IMR-90 (cell line): ENCODE data around the gene NKIRAS1. TPM values are rescaled to one million over a fixed set of nuclear protein-coding genes. Genes with fewer than 3 reads are reported as not detected.

Experiments used
- ATAC-seq: fragments of 200-7000 bp; cut with Tn5 transposase; 2 replicates; pipeline ENCODE4 v1.9.1; 2020; ENCODE audit warnings: low read depth, mild to moderate bottlenecking, moderate library complexity
- BruUV-seq: library from RNA; stranded (reverse); fragments of 400-500 nt; replicated peaks from 2 replicates; lab custom pipeline; 2021; lab: Mats Ljungman, UMichigan
- CTCF ChIA-PET: fragments of 300-600 bp; formaldehyde crosslinking; extraction: SDS; loops from one replicate; lab custom pipeline; 2021; ENCODE audit warnings: antibody characterized with exemption; lab: Yijun Ruan, JAX
- POLR2A ChIA-PET: fragments of 300-600 bp; sonication (Branson Sonifier 250); formaldehyde crosslinking; loops from one replicate; lab custom pipeline; 2022; ENCODE audit warnings: antibody characterized with exemption; ENCODE audit not compliant: unreplicated experiment; lab: Charles Lee
- DNase-seq: peaks from one replicate; pipeline ENCODE4 v3.0.0; 2013
- H2AFZ ChIP-seq: replicated peaks from 2 replicates; pipeline ENCODE3; 2013; ENCODE audit warnings: low read length, mild to moderate bottlenecking; ENCODE audit not compliant: poor library complexity
- H2AK5ac ChIP-seq: 2 replicates; pipeline ENCODE4 v1.6.1; 2013; ENCODE audit warnings: low read depth, low read length, inconsistent platforms
- H2AK9ac ChIP-seq: replicated peaks from 2 replicates; pipeline ENCODE3; 2013; ENCODE audit warnings: mild to moderate bottlenecking, low read depth, low read length, moderate library complexity; ENCODE audit not compliant: poor library complexity
- H2BK120ac ChIP-seq: 2 replicates; pipeline ENCODE4 v1.6.1; 2013; ENCODE audit warnings: low read depth, low read length, inconsistent platforms
- H2BK15ac ChIP-seq: 3 replicates; pipeline ENCODE4 v1.6.1; 2013; ENCODE audit warnings: low read depth, low read length, inconsistent platforms
- H2BK20ac ChIP-seq: 2 replicates; pipeline ENCODE4 v1.6.1; 2013; ENCODE audit warnings: low read depth, mild to moderate bottlenecking, inconsistent platforms, low read length, moderate library complexity
- H2BK5ac ChIP-seq: 2 replicates; pipeline ENCODE4 v1.6.1; 2013; ENCODE audit warnings: mild to moderate bottlenecking, low read depth, low read length, inconsistent platforms; ENCODE audit not compliant: poor library complexity, severe bottlenecking
- H3K14ac ChIP-seq: replicated peaks from 2 replicates; pipeline ENCODE4 v1.6.1; 2013; ENCODE audit warnings: low read depth, low read length, inconsistent platforms
- H3K18ac ChIP-seq: 2 replicates; pipeline ENCODE4 v1.6.1; 2013; ENCODE audit warnings: low read depth, low read length, control low read depth
- H3K23ac ChIP-seq: 2 replicates; pipeline ENCODE4 v1.6.1; 2013; ENCODE audit warnings: low read depth, low read length, inconsistent platforms
- H3K27ac ChIP-seq: 2 replicates; pipeline ENCODE4 v1.5.1; 2013; ENCODE audit warnings: mild to moderate bottlenecking, control low read depth, low read length; ENCODE audit not compliant: insufficient read depth
- H3K27me3 ChIP-seq: 2 replicates; pipeline ENCODE4 v1.6.1; 2013; ENCODE audit warnings: low read length; ENCODE audit not compliant: control insufficient read depth, insufficient read depth
- H3K36me3 ChIP-seq: 2 replicates; pipeline ENCODE4 v1.6.1; 2013; ENCODE audit warnings: low read length, mixed read lengths; ENCODE audit not compliant: control insufficient read depth, insufficient read depth
- H3K4ac ChIP-seq: 2 replicates; pipeline ENCODE4 v1.6.1; 2013; ENCODE audit warnings: low read depth, low read length, inconsistent platforms
- H3K4me1 ChIP-seq: 2 replicates; pipeline ENCODE4 v1.6.1; 2013; ENCODE audit warnings: low read length, mixed read lengths; ENCODE audit not compliant: control insufficient read depth, insufficient read depth
- H3K4me2 ChIP-seq: 2 replicates; pipeline ENCODE4 v1.6.1; 2013; ENCODE audit warnings: low read depth, mild to moderate bottlenecking, control low read depth, low read length, moderate library complexity
- H3K4me3 ChIP-seq: 2 replicates; pipeline ENCODE4 v1.5.1; 2013; ENCODE audit warnings: low read depth, mild to moderate bottlenecking, control low read depth, low read length, moderate library complexity; ENCODE audit not compliant: insufficient read depth
- H3K56ac ChIP-seq: 2 replicates; pipeline ENCODE4 v1.6.1; 2013; ENCODE audit warnings: low read length, inconsistent platforms; ENCODE audit not compliant: insufficient read depth; ENCODE audit errors: extremely low read depth
- H3K79me1 ChIP-seq, 2 experiments: 2 replicates each; pipeline ENCODE4 v1.6.1; 2013; ENCODE audit warnings: low read length in 2 of 2, inconsistent platforms in 1 of 2, low read depth in 1 of 2
- H3K9ac ChIP-seq: 2 replicates; pipeline ENCODE4 v1.6.1; 2013; ENCODE audit warnings: low read depth, low read length, control low read depth
- H3K9me1 ChIP-seq: 2 replicates; pipeline ENCODE4 v1.6.1; 2013; ENCODE audit warnings: low read length, inconsistent platforms; ENCODE audit not compliant: insufficient read depth
- H3K9me3 ChIP-seq: 2 replicates; pipeline ENCODE4 v1.6.1; 2013; ENCODE audit warnings: low read length; ENCODE audit not compliant: control insufficient read depth, insufficient read depth
- H4K20me1 ChIP-seq: 2 replicates; pipeline ENCODE4 v1.6.1; 2013; ENCODE audit warnings: low read length, inconsistent platforms; ENCODE audit not compliant: insufficient read depth
- H4K5ac ChIP-seq: 2 replicates; pipeline ENCODE4 v1.6.1; 2013; ENCODE audit warnings: mild to moderate bottlenecking, low read depth, low read length, control low read depth
- H4K8ac ChIP-seq, 2 experiments: 2 replicates each; pipeline ENCODE4 v1.6.1; 2013; ENCODE audit warnings: low read depth in 2 of 2, low read length in 2 of 2, control low read depth in 1 of 2, inconsistent platforms in 1 of 2
- H4K91ac ChIP-seq: 2 replicates; pipeline ENCODE4 v1.6.1; 2013; ENCODE audit warnings: low read depth, low read length, inconsistent platforms; ENCODE audit not compliant: insufficient read depth
- MAFK ChIP-seq: IDR thresholded peaks from 2 replicates; pipeline ENCODE4 v1.6.1; 2012; ENCODE audit warnings: low read depth, low read length, improper control_type of control experiment
- POLR2A ChIP-seq: IDR thresholded peaks from 2 replicates; pipeline ENCODE4 v1.6.1; 2012; ENCODE audit warnings: mild to moderate bottlenecking, low read depth, low read length
- WGBS, 2 experiments: methylation state at CpG; one replicate each; pipeline versions ENCODE4 v1.1.5 to v1.1.7; 2013; ENCODE audit warnings: missing lambda C conversion rate in 2 of 2; ENCODE audit not compliant: insufficient read length in 1 of 2; ENCODE audit errors: extremely low coverage in 2 of 2; 5-methylcytosine and 5-hydroxymethylcytosine counted together
- dilution Hi-C: fragments of 300-500 bp; cut with HindIII; formaldehyde crosslinking; loops from one replicate; pipeline ENCODE4 v1.14.3; 2018; ENCODE audit warnings: low sequenced_read_pairs; ENCODE audit not compliant: unreplicated experiment
- in situ Hi-C: fragments of 300-500 bp; cut with MboI; formaldehyde crosslinking; loops from 3 replicates; pipeline ENCODE4 v1.14.3; 2019; ENCODE audit warnings: low sequenced_read_pairs, inconsistent platforms, mixed read lengths
- intact Hi-C: fragments of 100-400 bp; cut with micrococcal nuclease; formaldehyde crosslinking; loops from 2 replicates; pipeline ENCODE4 v1.10.0; 2022
- polyA plus RNA-seq, 3 experiments: library from polyadenylated mRNA; depleted of rRNA; stranded (reverse); fragments of >200 nt; gene quantifications; 2 replicates each; pipeline ENCODE4 v1.2.3, GENCODE V29; 2012; ENCODE audit warnings: low replicate concordance in 1 of 3
- total RNA-seq: library from RNA; depleted of rRNA; stranded (reverse); fragments of >200 nt; gene quantifications from 2 replicates; pipeline ENCODE4 v1.2.3, GENCODE V29; 2012

NKIRAS1 gene
- total and polyA plus RNA-seq, 2 of the 4 experiments (the other 2 are of a cell fraction) = 6.1 to 6.8 TPM

GRCh38 chr3:23961913-23962312 is 45.1 kb upstream of the NKIRAS1 start:
- no peak overlapping the region for H2AK9ac ChIP-seq
- H3K36me3 ChIP-seq = peaks cover 18% of the 10 kb centered on the region
- H4K91ac ChIP-seq = no peak overlapping the region
- no peak overlapping the region for H2BK15ac ChIP-seq
- H2BK20ac ChIP-seq = no peak overlapping the region
- no peak overlapping the region for H2AFZ ChIP-seq
- H3K79me1 ChIP-seq = peaks cover 22 to 55% of the 10 kb centered on the region in 2 experiments
- no peak overlapping the region for H3K9ac ChIP-seq
- BruUV-seq = no TSS peak
- intact Hi-C loops = no loop called here
- ChIA-PET POLR2A (no interaction called here), CTCF (no interaction called here)
- DNase-seq (no peak), ATAC-seq (no peak)
- no CpG with 5 or more reads among the region's 5 CpGs for WGBS, 2 experiments
- no peak overlapping the region for H2AK5ac ChIP-seq
- dilution Hi-C loops = no loop called here
- no peak overlapping the region for H3K14ac ChIP-seq
- no peak overlapping the region for H3K18ac ChIP-seq
- no peak overlapping the region for H3K56ac ChIP-seq
- H2BK5ac ChIP-seq = no peak overlapping the region
- no peak overlapping the region for H4K5ac ChIP-seq
- H3K23ac ChIP-seq = no peak overlapping the region
- peaks cover 14% of the 10 kb centered on the region for H3K4me1 ChIP-seq
- peaks cover 23% of the 10 kb centered on the region for H4K20me1 ChIP-seq
- H4K8ac ChIP-seq = no peak overlapping the region
- TF ChIP-seq MAFK (no peak), POLR2A (no peak)
- H3K4me3 ChIP-seq = no peak overlapping the region
- H3K4me2 ChIP-seq = no peak overlapping the region
- no peaks in the 10 kb centered on the region for H3K9me3 ChIP-seq
- H3K9me1 ChIP-seq = peaks cover 19% of the 10 kb centered on the region
- no peak overlapping the region for H3K4ac ChIP-seq
- no peak overlapping the region for H3K27ac ChIP-seq
- in situ Hi-C loops = no loop called here
- no peaks in the 10 kb centered on the region for H3K27me3 ChIP-seq
- H2BK120ac ChIP-seq = no peak overlapping the region
